CMK (cell line): ENCODE data around the gene TOP2B.

Source experiments
- DNase-seq: peaks from one replicate; pipeline ENCODE4 v3.0.0-alpha.2; 2010; ENCODE audit warnings: low read depth

The TOP2B gene

DNA sequence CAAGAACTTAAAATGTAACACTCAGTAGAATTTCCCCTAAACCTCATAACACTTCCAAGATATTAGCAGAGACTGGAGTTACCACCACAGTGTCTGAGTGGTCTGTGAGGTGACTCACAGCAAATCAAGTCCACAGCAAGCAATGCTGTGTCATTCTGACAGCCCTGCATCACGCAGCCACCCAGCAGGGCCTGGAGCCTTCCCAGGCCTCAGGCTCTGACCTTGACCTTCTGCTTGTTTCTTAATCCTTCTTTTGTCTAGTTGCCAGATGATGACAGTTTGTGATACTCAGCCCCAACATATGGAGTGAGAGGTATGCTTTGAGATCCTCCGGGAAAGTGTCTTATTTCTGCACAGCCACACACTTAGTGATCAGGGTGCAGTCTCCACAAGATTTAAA lies 82.5 kb downstream of the TOP2B start:
- no peak for DNase-seq

DNA sequence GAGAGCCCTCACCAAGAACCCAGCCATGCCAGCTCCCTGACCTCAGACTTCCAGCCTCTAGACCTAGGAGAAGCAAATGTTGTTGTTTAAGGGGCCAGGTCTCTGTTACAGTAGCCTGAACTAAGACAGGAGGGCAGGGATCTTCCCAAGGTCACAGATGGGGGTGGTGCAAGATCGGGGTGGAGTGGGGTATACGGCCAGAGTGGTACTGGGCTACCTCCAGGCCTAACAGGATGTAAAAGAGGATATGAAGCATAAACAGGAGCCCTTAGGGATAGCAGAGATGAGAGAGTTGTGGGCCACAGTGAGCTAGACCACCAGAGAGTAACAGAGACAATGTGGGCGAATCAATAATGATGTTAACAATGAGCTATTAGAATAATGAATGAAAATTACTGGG lies 82.9 kb downstream of the TOP2B start:
- no peak for DNase-seq

GRCh38 chr3:25581335-25581734 lies 83.4 kb downstream of the TOP2B start:
- no peak for DNase-seq

DNA sequence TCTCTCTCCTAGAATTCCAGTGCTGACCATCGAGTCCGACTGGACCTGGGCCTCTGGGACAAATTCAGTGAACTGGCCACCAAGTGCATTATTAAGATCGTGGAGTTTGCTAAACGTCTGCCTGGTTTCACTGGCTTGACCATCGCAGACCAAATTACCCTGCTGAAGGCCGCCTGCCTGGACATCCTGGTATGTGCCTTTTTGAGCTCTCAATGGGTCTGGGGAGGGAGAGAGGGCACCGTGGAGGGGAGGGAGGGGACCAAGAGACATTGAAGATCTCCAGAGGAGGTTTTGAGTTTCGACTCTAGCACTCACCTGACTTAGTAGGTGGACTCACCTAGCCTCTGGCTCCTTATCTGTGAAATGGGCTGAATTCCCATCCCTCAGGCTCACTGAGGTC lies 84.2 kb downstream of the TOP2B start:
- DNase-seq = no peak

DNA sequence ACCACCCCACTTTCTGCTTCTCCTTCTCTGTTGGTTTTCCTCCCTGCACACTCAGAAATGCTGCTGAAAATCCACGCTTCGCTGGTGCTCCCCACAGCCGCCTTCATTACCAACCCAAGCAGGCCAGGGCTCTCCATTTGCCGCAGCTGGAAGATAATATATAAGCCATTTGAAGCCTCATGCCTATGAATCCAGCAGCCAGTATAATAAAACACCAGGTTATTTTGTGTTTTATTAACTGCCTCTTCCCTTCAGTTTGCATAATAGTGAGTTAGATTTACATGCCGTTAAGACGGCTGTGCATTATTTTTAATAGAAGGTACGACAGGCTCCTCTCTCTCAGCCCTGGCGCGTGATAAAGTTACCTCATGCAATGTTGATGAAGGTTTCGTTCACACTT lies 86.6 kb downstream of the TOP2B start:
- DNase-seq = no peak

DNA sequence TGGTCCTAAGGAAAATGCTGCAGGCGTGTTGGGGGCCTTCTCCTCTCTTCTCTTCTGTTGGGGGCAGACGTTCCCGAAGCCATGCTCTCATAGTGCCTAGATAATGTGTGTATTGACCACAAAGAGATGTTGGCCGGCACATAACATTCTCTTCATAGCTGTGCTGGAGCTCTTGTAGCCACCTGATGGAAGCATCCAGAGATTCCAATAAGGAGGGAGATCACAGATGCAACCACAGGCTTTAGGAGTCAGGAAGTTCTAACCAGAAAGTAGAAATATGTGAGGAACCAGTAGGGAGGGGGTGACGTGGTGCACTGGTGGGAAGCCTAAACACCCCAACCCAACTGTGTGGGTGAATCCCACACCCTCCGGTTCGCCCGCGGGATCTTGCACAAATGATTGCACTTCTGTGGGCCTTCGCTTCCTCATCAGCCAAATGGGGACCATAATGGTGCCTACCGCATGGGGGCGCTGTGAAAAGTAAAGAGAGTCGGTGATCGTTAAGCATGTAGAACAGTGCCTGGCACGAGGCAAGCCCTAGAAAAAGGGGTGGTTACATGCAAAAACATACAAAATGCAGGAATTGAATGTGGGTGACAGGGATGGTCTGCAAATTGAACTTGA lies 87.8 kb downstream of the TOP2B start:
- no peak for DNase-seq

GRCh38 chr3:25576146-25576545 lies 88.6 kb downstream of the TOP2B start:
- no peak for DNase-seq

DNA sequence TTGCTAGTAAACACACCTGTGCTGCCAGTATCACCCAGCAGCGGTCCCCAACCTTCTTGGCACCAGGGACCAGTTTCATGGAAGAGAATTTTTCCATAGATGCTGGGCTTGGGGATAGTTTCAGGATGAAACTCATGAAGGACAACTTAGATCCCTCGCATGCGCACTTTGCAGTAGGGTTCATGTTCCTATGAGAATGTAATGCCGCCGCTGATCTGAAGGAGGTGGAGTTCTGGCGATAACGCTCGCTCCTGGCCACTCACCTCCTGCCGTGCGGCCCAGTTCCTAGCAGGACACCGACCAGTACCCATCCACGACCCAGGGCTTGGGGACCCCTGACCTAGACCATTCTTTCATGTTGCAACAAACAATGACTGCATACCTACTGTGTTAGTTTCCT lies 89.7 kb downstream of the TOP2B start:
- DNase-seq = no peak

GRCh38 chr3:25574172-25574765 lies 90.4 kb downstream of the TOP2B start:
- DNase-seq = no peak

GRCh38 chr3:25573386-25574171 lies 91.1 kb downstream of the TOP2B start:
- DNase-seq = no peak

- DNase-seq = no peak
Observed at GRCh38 chr3:25572919-25573385, 91.8 kb downstream of the TOP2B start.

DNA sequence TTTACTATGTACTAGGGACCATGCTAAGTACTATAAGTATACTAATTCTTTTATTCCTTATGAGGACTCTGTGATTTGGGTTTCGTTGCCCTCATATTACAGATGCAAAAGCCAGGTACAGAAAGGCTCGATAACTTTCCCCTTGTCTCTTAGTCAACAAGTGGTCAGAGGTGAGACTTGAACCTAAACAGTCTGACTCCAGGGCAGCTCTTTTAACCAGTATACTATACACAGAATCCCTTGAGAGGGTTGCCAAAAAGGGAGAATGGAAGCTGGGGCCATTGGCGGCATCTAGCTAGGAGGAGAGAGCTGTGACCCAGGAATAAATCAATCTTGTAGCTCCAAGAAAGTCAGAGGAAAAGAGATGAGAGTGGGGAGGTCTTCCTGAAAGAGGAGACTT lies 92.4 kb downstream of the TOP2B start:
- DNase-seq = no peak

- DNase-seq = no peak
Observed at GRCh38 chr3:25571285-25571684, 93.4 kb downstream of the TOP2B start.

GRCh38 chr3:25568525-25569078 lies 96.1 kb downstream of the TOP2B start:
- DNase-seq = no peak

DNA sequence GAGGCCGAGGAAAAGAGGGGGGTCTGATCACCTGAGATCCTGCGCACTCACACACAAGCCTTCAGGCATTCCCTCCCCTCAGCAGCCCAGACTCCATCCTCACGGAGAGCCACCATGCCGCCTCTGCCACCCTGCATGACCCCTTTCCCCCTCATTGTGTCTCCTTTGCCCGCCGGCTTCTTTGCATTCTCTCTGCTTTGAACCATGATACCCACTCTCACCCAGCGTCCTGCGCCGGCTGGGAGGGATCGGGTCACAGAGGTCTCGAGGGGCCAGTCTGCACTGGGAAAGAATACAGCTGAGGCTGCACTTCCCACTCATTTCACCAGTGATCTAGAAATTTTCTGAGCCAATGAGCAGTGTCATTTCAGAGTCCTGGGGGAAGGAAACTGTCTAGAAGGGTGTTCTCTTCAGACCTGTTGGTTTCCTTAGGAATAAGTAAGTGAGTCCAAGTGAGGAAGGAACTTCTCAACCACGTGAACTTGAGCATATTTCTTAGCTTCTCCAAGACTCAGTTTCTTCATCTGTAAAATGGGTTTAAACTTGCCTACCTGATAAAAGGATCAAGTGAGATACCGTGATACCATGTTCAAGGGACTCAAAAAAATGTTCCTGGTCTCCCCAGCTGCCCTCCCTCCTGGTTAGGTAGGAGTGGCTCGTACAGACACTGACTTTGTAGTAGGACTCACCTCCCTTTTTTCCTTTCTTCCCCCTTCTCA lies 96.7 kb downstream of the TOP2B start:
- DNase-seq = no peak

DNA sequence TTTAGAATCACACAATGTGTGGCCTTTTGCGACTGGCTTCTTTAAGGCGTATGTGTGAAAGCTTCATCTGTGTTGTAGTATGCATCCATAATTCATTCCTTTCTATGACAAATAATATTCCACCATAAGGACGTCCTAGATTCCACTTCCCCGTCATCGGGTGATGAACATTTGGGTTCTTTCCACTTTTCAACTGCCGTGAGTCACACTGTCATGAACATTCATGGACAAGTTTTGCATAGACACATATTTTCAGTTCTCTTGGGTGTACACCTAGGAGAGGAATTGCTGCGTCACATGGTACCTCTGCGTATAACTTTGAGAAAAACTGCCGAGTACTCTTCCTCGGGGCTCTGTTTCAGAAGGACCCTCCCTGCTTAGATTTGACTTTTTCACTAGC lies 97.3 kb downstream of the TOP2B start:
- no peak for DNase-seq

DNA sequence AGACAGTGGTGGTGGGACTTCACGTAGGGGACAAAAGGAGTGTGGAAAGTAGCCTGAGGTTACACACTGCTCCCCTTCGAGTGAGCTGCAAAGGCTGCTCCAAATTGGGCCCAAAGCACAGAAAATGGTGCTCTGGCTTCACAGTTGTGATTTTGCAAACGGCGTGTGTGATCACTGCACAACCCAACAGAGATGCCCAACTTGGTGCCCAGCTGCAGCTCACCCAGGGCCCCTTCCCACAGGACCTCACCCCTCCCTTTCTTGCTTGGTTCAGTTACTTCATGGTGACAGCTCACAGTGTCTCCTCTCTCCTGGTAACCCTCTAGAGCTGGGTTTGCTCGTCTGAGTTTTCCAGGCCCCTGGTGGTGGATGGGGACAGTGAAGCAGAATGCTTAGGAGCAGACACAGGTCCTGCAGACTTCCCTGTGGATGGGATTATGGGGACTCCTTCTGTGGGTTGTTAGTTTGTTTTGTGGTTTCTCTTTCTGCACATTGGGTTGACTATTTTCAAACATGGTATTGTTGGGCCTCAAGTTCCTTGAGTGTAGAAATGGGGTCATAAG lies 98.3 kb downstream of the TOP2B start:
- DNase-seq = no peak

- DNase-seq = no peak
Observed at GRCh38 chr3:25565807-25566206, 98.9 kb downstream of the TOP2B start.

GRCh38 chr3:25564075-25564474 lies 100.6 kb downstream of the TOP2B start:
- no peak for DNase-seq

- no peak for DNase-seq
Observed at GRCh38 chr3:25563601-25564000, 101.1 kb downstream of the TOP2B start.

DNA sequence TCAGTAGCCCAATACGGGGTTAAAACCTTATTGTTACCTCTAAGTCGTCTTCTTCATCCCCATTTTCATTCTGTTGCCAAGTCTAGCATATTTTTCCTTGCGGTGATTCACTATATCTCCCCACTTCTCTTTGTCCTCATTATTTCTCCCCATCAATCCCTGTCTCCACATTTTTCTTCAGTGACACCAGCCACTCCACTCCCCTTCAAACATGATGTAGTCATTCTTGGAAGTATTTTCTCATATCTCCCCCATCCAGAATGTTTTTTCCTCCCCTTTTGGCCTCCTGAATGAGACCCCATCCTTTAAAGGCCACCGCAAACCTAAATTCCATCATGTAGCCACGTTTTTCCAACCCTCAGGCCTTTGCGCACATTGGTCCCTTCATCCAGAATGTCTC lies 105.9 kb downstream of the TOP2B start:
- DNase-seq = no peak

DNA sequence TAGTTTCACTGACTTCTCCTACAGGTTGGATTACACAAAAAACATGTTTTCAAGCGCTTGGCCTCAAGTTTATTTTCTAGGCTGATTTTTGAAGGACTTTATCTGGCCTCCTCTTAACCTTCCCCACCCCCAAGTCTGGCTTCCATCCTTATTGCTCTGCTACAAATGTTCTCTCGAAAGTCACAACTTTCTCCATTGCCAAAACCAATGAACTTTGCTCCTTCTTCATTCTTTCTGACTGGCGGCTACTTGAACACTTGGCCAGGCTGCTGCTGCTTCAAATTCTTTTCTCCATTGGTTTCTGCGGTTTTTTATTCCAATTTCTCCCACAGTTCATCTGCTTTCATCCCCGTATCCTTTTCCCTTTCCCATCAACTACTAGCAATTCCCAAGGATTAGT lies 106.6 kb downstream of the TOP2B start:
- no peak for DNase-seq
